HepG2 (cell line): ENCODE results near the gene JCAD. TPM values are rescaled to one million over a fixed set of nuclear protein-coding genes. Genes with fewer than 3 reads are reported as not detected.

Source experiments
- ATAC-seq: fragments of 200-7000 bp; cut with Tn5 transposase; 3 replicates; pipeline ENCODE4 v1.9.1; 2020; ENCODE audit warnings: mild to moderate bottlenecking, moderate library complexity
- BruUV-seq: library from RNA; stranded (reverse); fragments of 400-500 nt; replicated peaks from 2 replicates; lab custom pipeline; 2021; lab: Mats Ljungman, UMichigan
- CTCF ChIA-PET: fragments of 300-600 bp; formaldehyde crosslinking; extraction: SDS; loops from one replicate; lab custom pipeline; 2021; ENCODE audit warnings: low total read pairs, inconsistent platforms, low intra/inter-chr PET ratio; lab: Yijun Ruan, JAX
- POLR2A ChIA-PET: fragments of 350-600 bp; sonication (Branson Sonifier 250); formaldehyde crosslinking; loops from one replicate; lab custom pipeline; 2020; ENCODE audit warnings: antibody characterized with exemption, inconsistent platforms; lab: Yijun Ruan, JAX
- DNase-seq: peaks from one replicate; pipeline ENCODE4 v3.0.0-alpha.2; 2015; ENCODE audit warnings: low spot score
- FAIRE-seq: peaks from 3 replicates; lab custom pipeline; 2011; peaks lifted over from hg19 to GRCh38; lab: Jason Lieb, UNC
- H2AFZ ChIP-seq: one replicate; pipeline ENCODE4 v1.6.1; 2011; ENCODE audit warnings: low read length, inconsistent platforms
- H3K27ac ChIP-seq: fragments of 300-600 bp; 3 replicates; pipeline ENCODE4 v1.8.0; 2011; ENCODE audit warnings: mixed run types, mild to moderate bottlenecking, mixed read lengths, low read length, inconsistent platforms; ENCODE audit not compliant: insufficient read depth; ENCODE audit errors: extremely low read length
- H3K27me3 ChIP-seq, 2 experiments: fragments of 200-600 bp in 1 of 2; 2 replicates in 1 of 2; 3 replicates in 1 of 2; pipeline versions ENCODE4 v1.6.0 to v1.8.0; 2011; ENCODE audit warnings: low read length in 2 of 2, mild to moderate bottlenecking in 2 of 2, moderate library complexity in 2 of 2, inconsistent platforms in 1 of 2; ENCODE audit not compliant: insufficient read depth in 2 of 2, control insufficient read depth in 1 of 2
- H3K36me3 ChIP-seq, 2 experiments: fragments of 200-600 bp in 1 of 2; replicated peaks in 1 of 2; 2 replicates in 1 of 2; 3 replicates in 1 of 2; pipeline versions ENCODE4 v1.5.1 to v1.8.0; 2011; ENCODE audit warnings: low read length in 2 of 2, inconsistent platforms in 1 of 2; ENCODE audit not compliant: insufficient read depth in 2 of 2, control insufficient read depth in 1 of 2
- H3K4me1 ChIP-seq: 2 replicates; pipeline ENCODE4 v1.5.1; 2012; ENCODE audit warnings: low read length, inconsistent platforms; ENCODE audit not compliant: insufficient read depth
- H3K4me2 ChIP-seq: 2 replicates; pipeline ENCODE4 v1.6.0; 2011; ENCODE audit warnings: low read depth, low read length, inconsistent platforms
- H3K4me3 ChIP-seq, 3 experiments: fragments of 200-600 bp in 1 of 3; sonication (generic), shearing (Covaris generic) in 1 of 3; replicated peaks in 1 of 3; 2 replicates each; pipeline ENCODE4 v1.5.1; 2011 to 2016; ENCODE audit warnings: low read length in 3 of 3, inconsistent platforms in 2 of 3, low read depth in 2 of 3, mild to moderate bottlenecking in 2 of 3, control low read depth in 1 of 3, mixed read lengths in 1 of 3; ENCODE audit not compliant: insufficient read depth in 1 of 3
- H3K79me2 ChIP-seq: one replicate; pipeline ENCODE4 v1.6.1; 2011; ENCODE audit warnings: low read length, inconsistent platforms; ENCODE audit not compliant: insufficient read depth
- H3K9ac ChIP-seq: 2 replicates; pipeline ENCODE4 v1.6.0; 2011; ENCODE audit warnings: mild to moderate bottlenecking, low read depth, low read length, inconsistent platforms; ENCODE audit not compliant: insufficient read depth
- H3K9me3 ChIP-seq: 2 replicates; pipeline ENCODE4 v1.5.1; 2012; ENCODE audit warnings: mild to moderate bottlenecking, low read length
- H4K20me1 ChIP-seq: 2 replicates; pipeline ENCODE4 v1.6.0; 2011; ENCODE audit warnings: inconsistent platforms, mild to moderate bottlenecking, low read length, moderate library complexity; ENCODE audit not compliant: insufficient read depth
- ADNP ChIP-seq: sonication (generic); formaldehyde crosslinking; IDR thresholded peaks from 2 replicates; pipeline ENCODE4 v1.4.0; 2020; ENCODE audit warnings: missing genetic modification reagents
- DNMT1 ChIP-seq: sonication (generic); formaldehyde crosslinking; IDR thresholded peaks from 2 replicates; pipeline ENCODE4 v1.5.1; 2020; ENCODE audit warnings: mild to moderate bottlenecking, missing genetic modification reagents
- HNF1B ChIP-seq: sonication (generic); formaldehyde crosslinking; IDR thresholded peaks from 2 replicates; pipeline ENCODE4 v1.5.1; 2020; ENCODE audit warnings: mild to moderate bottlenecking, moderate library complexity, missing genetic modification reagents
- NFYB ChIP-seq: sonication (generic); formaldehyde crosslinking; IDR thresholded peaks from 2 replicates; pipeline ENCODE4 v1.4.0; 2020; ENCODE audit warnings: missing genetic modification reagents
- PHF5A ChIP-seq: IDR thresholded peaks from one replicate; pipeline ENCODE4 v1.6.1; 2018; ENCODE audit warnings: low read depth, missing genetic modification reagents; ENCODE audit not compliant: unreplicated experiment
- SNAI1 ChIP-seq: sonication (generic); formaldehyde crosslinking; IDR thresholded peaks from 2 replicates; pipeline ENCODE4 v1.5.0; 2020; ENCODE audit warnings: mild to moderate bottlenecking, missing genetic modification reagents, borderline replicate concordance
- SRSF9 ChIP-seq: fragments of 200-400 bp; formaldehyde crosslinking; IDR thresholded peaks from 2 replicates; pipeline ENCODE4 v1.6.1; 2018; ENCODE audit warnings: borderline replicate concordance, mild to moderate bottlenecking, low read depth, low read length; ENCODE audit not compliant: insufficient read depth, poor library complexity, severe bottlenecking
- ZFX ChIP-seq: sonication (generic); formaldehyde crosslinking; IDR thresholded peaks from 2 replicates; pipeline ENCODE4 v1.4.0; 2020; ENCODE audit warnings: mild to moderate bottlenecking, low read depth, missing genetic modification reagents, moderate library complexity
- ZNF326 ChIP-seq: sonication (generic); formaldehyde crosslinking; IDR thresholded peaks from 2 replicates; pipeline ENCODE4 v1.4.0; 2020; ENCODE audit warnings: missing genetic modification reagents, borderline replicate concordance
- ZNF354B ChIP-seq: sonication (generic); formaldehyde crosslinking; IDR thresholded peaks from 2 replicates; pipeline ENCODE4 v1.8.0; 2022; ENCODE audit warnings: mild to moderate bottlenecking, missing genetic modification reagents
- ZNF414 ChIP-seq: sonication (generic); formaldehyde crosslinking; IDR thresholded peaks from 2 replicates; pipeline ENCODE4 v1.5.0; 2020; ENCODE audit warnings: missing genetic modification reagents
- ZNF646 ChIP-seq: sonication (generic); formaldehyde crosslinking; IDR thresholded peaks from 2 replicates; pipeline ENCODE4 v1.9.0; 2021; ENCODE audit warnings: mild to moderate bottlenecking, missing genetic modification reagents
- ZNF703 ChIP-seq: sonication (generic); formaldehyde crosslinking; IDR thresholded peaks from 2 replicates; pipeline ENCODE4 v1.5.1; 2020; ENCODE audit warnings: missing genetic modification reagents, mild to moderate bottlenecking, moderate library complexity, borderline replicate concordance
- ZNF768 ChIP-seq: sonication (generic); formaldehyde crosslinking; IDR thresholded peaks from 2 replicates; pipeline ENCODE4 v1.4.0; 2020; ENCODE audit warnings: missing genetic modification reagents
- WGBS: methylation state at CpG from one replicate; pipeline ENCODE4 v1.1.6; 2017; ENCODE audit warnings: low lambda C conversion rate; 5-methylcytosine and 5-hydroxymethylcytosine counted together
- in situ Hi-C: cut with HindIII; loops from 2 replicates; pipeline ENCODE4 v1.10.0; 2017; ENCODE audit warnings: low pct_unique_long_range_greater_than_20kb; ENCODE audit not compliant: extremely low pct_ligation_motif_present
- intact Hi-C: fragments of 100-400 bp; cut with micrococcal nuclease; formaldehyde crosslinking; loops from one replicate; pipeline ENCODE4 v1.10.0; 2022; ENCODE audit not compliant: unreplicated experiment
- polyA plus RNA-seq, 8 experiments: library from polyadenylated mRNA; depleted of rRNA in 3 of 8; stranded (reverse) in 7 of 8; unstranded in 1 of 8; fragments of >200 nt; fragmentation: Illumina TruSeq in 4 of 8; extraction: Trizol in 4 of 8; gene quantifications; 2 replicates each; pipeline versions ENCODE4 v1.2.1 to v1.2.3, GENCODE V29; 2011 to 2016; ENCODE audit warnings: low read depth in 4 of 8, missing spikeins in 1 of 8, mixed read lengths in 1 of 8; ENCODE audit not compliant: insufficient read depth in 1 of 8
- total RNA-seq, 5 experiments: library from RNA; depleted of rRNA; stranded (reverse); fragments of >200 nt; fragmentation: Illumina TruSeq; extraction: Trizol; gene quantifications; 2 replicates each; pipeline ENCODE4 v1.2.3, GENCODE V29; 2016; ENCODE audit warnings: low read depth in 1 of 5
- TF ChIP-seq, protein P1 (sequence below): sonication (generic); formaldehyde crosslinking; IDR thresholded peaks from 2 replicates; pipeline ENCODE4 v1.9.0; 2021; ENCODE audit warnings: missing genetic modification reagents, borderline replicate concordance

The JCAD gene
- total and polyA plus RNA-seq, 2 of the 13 experiments (the other 11 are each of a cell fraction or from before 2014, with no cell fraction given): 0.04 to 0.08 TPM

DNA sequence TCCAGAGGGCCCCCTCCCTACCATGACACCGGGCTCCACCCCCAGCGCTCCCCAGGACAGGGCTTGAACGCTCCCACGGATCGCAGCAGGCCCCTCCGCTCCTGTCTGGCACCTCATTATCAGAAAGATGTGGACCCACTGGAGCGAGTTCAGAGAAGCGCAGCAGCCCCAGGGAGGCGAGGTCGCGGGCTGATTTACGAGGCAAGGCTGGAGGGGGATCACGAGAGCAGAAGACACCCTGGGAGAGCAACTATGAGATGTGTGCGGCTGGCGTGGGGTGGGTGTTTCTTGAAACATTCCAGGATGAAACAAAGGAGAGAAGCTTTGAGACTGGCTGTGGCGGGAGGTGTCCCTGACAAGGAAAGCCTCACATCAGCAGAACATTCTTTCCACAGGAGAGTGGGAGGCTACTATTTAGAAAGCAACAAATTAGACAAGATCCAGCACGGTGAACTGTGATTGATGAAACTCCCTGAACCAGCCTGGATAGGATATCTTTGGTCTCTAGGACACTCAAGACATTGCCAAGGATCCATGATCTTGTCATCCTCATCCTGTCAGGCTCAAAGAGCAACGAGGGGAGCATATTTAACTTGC is 66.0 kb downstream of the JCAD start:
- ATAC-seq: no peak
- H3K27ac ChIP-seq: no peak overlapping the region
- intact Hi-C loops (no loop called here), in situ Hi-C loops (no loop called here)
- no TSS peak for BruUV-seq
- DNase-seq: no peak
- no peak overlapping the region for H3K4me2 ChIP-seq
- CTCF ChIA-PET: no interaction called here
- no peak for FAIRE-seq
- H3K79me2 ChIP-seq: no peaks in the 10 kb centered on the region
- POLR2A ChIA-PET: no interaction called here
- H3K27me3 ChIP-seq: no peaks in the 10 kb centered on the region; a peak in 1 of 5 replicates
- H3K36me3 ChIP-seq: no peaks in the 10 kb centered on the region
- no peak overlapping the region for H3K9ac ChIP-seq
- no peaks in the 10 kb centered on the region for H3K9me3 ChIP-seq
- no peaks in the 10 kb centered on the region for H4K20me1 ChIP-seq
- H3K4me3 ChIP-seq: no peak overlapping the region
- H3K4me1 ChIP-seq: no peaks in the 10 kb centered on the region
- 44% methylated on average over 13 of the region's 18 CpGs for WGBS
- no peak overlapping the region for H2AFZ ChIP-seq
- no peak for TF ChIP-seq ZFX
- TF ChIP-seq ZNF768 (CRISPR knock-in tag): no peak
- TF ChIP-seq DNMT1: no peak
- no peak for TF ChIP-seq SNAI1 (CRISPR knock-in tag)
- TF ChIP-seq ZNF414: no peak
- no peak for TF ChIP-seq NFYB
- no peak for TF ChIP-seq SRSF9
- TF ChIP-seq ZNF354B (CRISPR knock-in tag): no peak
- TF ChIP-seq, protein P1, sequence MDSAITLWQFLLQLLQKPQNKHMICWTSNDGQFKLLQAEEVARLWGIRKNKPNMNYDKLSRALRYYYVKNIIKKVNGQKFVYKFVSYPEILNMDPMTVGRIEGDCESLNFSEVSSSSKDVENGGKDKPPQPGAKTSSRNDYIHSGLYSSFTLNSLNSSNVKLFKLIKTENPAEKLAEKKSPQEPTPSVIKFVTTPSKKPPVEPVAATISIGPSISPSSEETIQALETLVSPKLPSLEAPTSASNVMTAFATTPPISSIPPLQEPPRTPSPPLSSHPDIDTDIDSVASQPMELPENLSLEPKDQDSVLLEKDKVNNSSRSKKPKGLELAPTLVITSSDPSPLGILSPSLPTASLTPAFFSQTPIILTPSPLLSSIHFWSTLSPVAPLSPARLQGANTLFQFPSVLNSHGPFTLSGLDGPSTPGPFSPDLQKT (CRISPR knock-in tag): no peak
- no peak for TF ChIP-seq PHF5A (CRISPR knock-in tag)
- TF ChIP-seq ZNF703 (CRISPR knock-in tag): no peak
- no peak for TF ChIP-seq ADNP (CRISPR knock-in tag)
- TF ChIP-seq ZNF646 (CRISPR knock-in tag): no peak
- no peak for TF ChIP-seq HNF1B (CRISPR knock-in tag)
- no peak for TF ChIP-seq ZNF326
